GM10266 (cell line): ENCODE data around the gene EFCC1.

Source experiments
- DNase-seq: peaks from one replicate; pipeline ENCODE4 v3.0.0; 2012; ENCODE audit errors: extremely low spot score
- CTCF ChIP-seq: IDR thresholded peaks from 2 replicates; pipeline ENCODE4 v1.5.1; 2012; ENCODE audit warnings: mild to moderate bottlenecking, low read depth; ENCODE audit not compliant: control insufficient read depth, insufficient read depth; ENCODE audit errors: missing control alignments

The EFCC1 gene

GRCh38 chr3:128988286-128988685 is 12.8 kb upstream of the EFCC1 start:
- no peak for TF ChIP-seq CTCF
- DNase-seq, result no peak

DNA sequence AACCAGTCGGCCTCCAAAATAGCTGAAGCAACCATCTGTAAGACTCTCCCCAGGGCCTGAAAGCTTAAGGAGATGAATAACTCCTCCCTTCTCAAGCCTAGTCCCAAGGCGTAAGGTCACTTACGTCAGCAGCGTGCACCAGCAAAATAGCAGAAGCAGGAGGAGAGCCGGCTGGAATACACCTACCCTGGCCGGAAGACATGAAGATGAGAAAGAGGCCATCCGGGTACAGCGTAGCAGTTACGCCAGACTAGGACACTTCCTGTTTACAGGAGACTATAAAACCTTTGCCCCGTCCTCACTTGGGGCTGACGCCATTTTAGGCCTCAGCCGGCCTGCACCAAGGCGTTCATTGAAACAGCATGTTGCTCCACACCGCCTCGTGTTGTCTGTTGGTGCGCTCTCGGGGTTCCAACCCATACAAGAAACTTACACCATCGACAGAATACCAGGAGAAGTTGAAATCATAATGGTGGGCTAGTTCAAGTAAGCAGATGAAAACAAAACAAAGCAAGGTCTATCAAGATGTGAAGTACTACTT is 9.7 kb upstream of the EFCC1 start:
- DNase-seq, result no peak
- TF ChIP-seq CTCF, result no peak

DNA sequence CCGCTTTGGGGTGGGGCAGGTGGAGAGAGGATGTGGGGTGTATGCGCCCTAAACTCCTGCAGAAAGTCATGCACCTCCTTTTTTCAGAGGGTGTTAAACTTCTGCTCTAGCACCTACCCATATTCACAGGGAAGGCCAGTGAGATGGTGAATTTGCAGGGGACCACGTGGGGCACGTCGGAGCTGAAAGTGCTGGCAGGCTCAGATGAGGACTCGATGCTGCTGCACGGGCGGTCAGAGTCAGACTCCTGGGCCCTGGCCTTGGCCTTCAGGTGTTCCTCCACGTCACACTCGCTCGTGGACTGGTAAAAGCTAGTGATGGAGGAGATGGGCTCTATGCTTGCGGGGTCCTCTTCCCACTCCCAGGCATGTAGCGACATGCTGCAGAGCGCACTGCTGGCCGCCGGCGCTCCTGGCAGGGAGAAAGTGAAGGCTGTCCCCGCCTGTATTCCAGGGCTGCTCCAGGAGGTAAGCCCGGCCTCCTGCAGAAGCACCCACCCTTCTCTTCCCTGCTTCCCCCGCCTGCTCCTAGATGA is 8.1 kb upstream of the EFCC1 start:
- no peak for DNase-seq
- no peak for TF ChIP-seq CTCF

DNA sequence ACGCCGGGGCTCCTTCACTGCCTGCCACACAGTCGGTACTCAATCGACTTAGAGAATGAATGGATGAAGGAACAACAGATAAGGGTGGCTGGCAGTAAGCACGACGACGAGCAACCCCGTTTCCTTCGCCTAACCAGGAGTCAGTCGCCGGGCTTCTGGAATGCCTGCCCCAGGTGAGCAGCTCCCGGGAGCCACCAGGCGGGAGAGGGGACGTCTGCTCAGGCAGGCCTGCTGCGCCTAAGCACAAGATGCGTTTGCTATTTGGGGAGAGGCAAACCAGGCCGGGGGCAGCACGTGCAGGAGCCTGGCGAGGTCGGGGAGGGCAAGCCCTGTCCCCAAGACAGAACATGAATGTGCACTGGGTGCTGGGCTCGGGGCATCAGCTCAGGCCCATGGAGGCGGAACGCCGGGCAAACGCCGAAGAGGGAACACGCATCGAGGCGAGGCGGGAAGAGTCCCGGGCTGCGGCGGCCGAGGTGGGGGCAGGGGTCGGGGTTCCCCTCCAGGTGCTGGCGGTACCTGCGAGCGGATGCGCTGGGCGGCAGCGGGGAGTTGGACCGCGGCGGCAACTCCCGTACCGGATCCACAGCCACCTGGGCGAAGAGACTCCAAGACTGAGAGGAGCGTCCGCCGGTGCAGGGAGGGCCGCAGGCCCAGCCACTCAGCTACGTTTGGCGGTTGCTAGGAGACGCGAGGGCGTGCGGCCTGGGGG is 7.5 kb upstream of the EFCC1 start, which contains the start of gene CFAP92:
Gene CFAP92, minus strand, starts transcription at position 616 of the 712 bp plus-strand sequence. CDS start 772 bp downstream, outside the sequence.
- no peak for TF ChIP-seq CTCF
- peak; percentile 92 for DNase-seq

DNA sequence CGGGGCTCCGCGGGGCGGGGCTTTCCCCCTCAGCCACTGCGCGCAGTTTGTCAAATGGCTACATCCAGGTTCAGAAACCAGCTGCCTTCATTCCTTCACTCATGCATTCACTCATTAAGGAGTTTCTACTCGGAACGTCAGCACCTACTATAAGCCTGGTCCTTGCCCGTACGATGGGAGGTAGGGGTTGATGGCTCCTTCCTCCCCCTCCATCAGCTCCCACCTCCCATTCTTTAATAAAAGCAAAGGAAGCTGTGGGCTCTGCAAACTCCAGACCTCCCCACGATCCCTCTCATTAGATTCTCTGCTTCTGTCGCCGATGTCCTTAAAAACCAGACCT is 7.0 kb upstream of the EFCC1 start:
- TF ChIP-seq CTCF, result no peak
- DNase-seq, result no peak

DNA sequence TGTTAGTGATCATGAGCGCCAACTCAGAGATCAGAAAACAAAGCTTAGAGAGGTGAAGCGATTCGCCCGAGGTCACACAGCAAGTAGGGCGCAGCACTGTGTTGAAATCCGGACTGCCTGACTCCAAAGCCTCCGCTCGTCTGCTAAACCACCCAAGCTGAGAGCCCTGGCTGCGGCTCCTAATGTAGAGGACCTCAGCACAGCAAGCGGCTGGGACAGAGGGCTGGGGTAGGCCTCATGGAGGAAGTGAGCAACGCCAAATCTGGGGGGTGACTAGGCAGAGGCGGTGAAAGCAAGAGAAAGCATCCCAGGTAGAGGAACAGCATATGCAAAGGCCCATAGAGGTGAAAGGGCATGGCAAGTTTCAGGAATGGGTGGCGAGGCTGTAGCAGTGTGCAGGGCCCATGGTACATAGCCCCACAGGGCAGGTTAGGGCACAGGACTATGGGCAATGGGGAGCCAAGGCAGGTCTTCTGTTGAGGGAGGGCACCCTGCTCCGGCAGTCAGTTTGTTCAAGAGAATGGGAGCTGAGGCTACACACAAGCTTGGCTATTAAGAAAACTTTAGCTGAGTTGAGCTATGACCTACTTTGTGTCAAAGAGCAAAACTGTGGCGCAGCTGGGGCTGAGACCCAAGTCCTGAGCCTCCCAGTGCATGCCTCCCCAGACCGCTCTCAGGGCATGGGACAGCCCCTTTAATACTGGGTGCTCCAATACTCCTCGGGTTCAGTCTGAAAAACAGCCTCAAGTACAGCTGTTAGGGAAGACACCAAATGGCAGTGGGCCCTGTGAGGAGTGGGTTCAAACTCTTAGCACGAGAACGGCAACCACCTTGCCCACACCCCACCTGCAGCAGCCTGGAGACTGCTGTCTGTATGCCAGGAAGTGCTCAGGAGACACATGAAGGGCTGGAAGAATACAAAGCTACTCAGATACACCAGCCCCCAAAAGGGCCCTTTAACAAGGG is 6.2 kb upstream of the EFCC1 start:
- no peak for TF ChIP-seq CTCF
- no peak for DNase-seq

GRCh38 chr3:128995737-128996136 is 5.4 kb upstream of the EFCC1 start:
- no peak for TF ChIP-seq CTCF
- no peak for DNase-seq
